AG09309 (cell line): ENCODE measurements around the gene MROH2B.
A peak's percentile ranks its signal among the peaks of the same experiment; 100 is the strongest.

ENCODE experiments used
- DNase-seq: peaks from one replicate; pipeline ENCODE4 v3.0.0-alpha.2; 2010; ENCODE audit warnings: low read depth
- H3K4me3 ChIP-seq: 2 replicates; pipeline ENCODE4 v1.5.1; 2011; ENCODE audit warnings: mild to moderate bottlenecking, low read depth, low read length, moderate library complexity; ENCODE audit not compliant: control insufficient read depth
- TF ChIP-seq, protein P1 (sequence below): IDR thresholded peaks from 2 replicates; pipeline ENCODE4 v1.5.1; 2011; ENCODE audit warnings: mild to moderate bottlenecking, low read depth, low read length, inconsistent platforms; ENCODE audit not compliant: insufficient read depth, control insufficient read depth; ENCODE audit errors: missing control alignments

MROH2B gene

DNA sequence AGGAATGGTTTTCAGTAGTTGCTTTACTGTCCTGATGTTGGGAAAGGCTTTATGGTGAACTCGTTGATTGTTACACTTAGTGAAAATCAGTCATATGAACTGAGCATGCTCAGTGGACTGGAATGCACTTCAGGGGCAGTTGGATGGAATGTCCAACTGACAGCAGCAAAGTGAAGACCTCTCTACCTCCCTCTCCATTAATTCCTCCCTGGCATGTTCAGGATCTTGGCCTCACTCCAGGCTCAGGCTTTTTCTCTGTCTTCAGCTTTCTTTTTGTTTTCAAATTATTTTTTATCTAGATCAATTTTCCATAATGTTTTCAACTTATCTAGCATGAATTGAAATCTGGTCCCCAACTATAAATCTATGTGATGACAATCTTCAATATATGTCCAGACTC is at the start of gene MROH2B:
MROH2B (minus strand) TSS at position 101 of the 400 bp plus-strand sequence. CDS start 490 bp downstream, outside the sequence.
- TF ChIP-seq, protein P1, sequence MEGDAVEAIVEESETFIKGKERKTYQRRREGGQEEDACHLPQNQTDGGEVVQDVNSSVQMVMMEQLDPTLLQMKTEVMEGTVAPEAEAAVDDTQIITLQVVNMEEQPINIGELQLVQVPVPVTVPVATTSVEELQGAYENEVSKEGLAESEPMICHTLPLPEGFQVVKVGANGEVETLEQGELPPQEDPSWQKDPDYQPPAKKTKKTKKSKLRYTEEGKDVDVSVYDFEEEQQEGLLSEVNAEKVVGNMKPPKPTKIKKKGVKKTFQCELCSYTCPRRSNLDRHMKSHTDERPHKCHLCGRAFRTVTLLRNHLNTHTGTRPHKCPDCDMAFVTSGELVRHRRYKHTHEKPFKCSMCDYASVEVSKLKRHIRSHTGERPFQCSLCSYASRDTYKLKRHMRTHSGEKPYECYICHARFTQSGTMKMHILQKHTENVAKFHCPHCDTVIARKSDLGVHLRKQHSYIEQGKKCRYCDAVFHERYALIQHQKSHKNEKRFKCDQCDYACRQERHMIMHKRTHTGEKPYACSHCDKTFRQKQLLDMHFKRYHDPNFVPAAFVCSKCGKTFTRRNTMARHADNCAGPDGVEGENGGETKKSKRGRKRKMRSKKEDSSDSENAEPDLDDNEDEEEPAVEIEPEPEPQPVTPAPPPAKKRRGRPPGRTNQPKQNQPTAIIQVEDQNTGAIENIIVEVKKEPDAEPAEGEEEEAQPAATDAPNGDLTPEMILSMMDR: no peak
- H3K4me3 ChIP-seq: no peak within 1 kb of the TSS
- no peak for DNase-seq

DNA sequence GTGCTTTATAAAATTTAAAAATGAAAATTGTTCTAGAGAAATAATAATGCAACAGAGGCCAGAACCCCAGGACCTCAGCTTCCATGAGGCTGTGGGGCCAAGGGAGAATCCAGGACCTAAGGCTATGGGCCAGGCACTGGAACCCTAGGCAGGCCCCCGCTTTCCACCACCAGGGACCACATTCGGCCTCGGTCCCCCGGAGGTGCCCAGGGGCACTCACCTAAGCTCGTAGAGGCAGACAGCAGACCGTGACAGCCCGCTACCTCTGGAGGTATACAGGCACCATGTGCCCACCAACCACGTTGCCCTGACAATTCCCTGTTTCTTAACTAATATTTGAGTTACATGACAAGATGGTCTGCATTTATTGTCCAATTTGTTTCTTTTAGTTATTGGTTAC is 49.5 kb upstream of the MROH2B start:
- TF ChIP-seq, protein P1: no peak
- no peak overlapping the region for H3K4me3 ChIP-seq
- no peak for DNase-seq

DNA sequence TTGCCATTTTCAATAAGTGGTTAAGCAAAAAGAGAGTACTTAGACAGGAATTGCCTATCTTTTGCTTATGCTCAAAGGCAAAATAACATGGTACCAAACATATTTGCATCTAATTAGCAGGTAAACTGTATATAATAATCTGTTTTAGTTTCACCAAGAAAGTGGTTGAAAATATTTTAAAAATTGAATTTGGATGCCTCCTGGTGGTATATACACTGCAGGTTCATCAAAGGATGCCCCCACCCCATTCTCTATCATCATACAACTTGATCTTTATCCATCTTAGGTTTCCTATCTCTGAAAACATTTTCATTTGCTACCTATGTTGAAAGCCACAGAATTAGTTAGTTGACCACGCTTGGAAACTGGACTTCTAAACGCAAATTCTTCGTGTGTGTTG is 47.0 kb upstream of the MROH2B start:
- H3K4me3 ChIP-seq: no peak overlapping the region
- no peak for DNase-seq
- TF ChIP-seq, protein P1: no peak

DNA sequence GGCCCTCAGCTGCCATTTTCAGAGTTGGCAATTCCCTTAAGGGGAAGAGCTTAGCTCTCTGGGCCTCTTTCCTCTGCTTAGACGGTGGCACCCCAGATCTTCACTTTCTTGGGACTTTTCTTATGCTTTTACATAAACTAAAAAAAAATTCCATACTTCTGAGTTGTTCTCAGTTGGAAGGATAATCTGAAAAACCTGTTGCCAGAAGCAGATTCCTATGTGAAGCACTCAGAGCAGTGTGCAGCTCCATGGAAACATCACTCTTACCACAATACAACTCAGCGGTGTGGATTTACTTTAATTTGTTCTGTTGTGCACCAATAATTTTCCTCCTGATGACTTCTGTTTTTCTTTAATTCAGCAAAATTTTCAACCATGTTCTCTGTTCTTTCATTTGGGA is 44.1 kb upstream of the MROH2B start:
- TF ChIP-seq, protein P1: no peak
- DNase-seq: peak; percentile 41
- no peak overlapping the region for H3K4me3 ChIP-seq

DNA sequence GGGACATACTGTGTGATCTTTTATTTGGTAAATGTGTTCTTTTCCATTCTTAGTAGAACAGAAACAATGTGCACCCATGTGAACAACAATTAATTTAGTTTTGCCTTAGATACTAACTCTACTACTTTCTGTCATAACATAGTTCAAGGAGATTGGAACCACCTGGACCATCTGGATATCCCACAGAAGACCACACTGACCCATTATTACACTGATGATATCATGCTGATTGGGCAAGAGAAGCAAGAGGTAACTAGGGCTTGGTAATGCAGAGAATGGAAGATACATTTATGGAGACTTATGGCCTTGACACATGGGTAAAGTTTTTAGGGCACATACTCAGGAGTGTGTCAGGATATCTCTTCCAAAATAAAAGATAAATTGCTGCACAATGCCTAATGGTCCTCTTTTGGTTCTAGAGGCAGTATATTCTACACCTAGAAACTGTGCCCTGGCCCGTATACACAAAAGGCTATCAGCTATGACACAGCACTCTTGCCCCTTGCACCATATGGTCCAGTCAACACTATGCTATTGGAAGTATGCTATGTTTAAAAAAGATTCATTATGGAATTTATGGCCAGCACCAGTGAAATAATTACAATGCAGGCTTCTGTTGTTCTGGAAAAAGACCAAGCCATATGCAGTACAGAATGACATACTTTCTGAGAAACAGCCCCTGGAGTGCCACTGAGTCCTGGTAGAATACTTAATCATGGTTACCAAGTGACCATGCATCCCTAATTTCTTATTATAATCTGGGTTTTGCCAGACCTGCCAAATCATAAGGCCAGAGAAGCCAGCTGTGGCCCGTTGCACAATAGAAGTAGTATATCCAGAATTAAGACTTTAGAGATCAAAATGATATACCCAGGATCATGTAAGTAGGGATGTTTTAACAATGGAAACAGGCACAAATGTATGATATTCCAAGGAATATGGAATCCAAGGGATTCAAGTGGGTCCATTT is 41.6 kb upstream of the MROH2B start:
- TF ChIP-seq, protein P1: no peak
- H3K4me3 ChIP-seq: no peak overlapping the region
- peak; percentile 1 for DNase-seq

DNA sequence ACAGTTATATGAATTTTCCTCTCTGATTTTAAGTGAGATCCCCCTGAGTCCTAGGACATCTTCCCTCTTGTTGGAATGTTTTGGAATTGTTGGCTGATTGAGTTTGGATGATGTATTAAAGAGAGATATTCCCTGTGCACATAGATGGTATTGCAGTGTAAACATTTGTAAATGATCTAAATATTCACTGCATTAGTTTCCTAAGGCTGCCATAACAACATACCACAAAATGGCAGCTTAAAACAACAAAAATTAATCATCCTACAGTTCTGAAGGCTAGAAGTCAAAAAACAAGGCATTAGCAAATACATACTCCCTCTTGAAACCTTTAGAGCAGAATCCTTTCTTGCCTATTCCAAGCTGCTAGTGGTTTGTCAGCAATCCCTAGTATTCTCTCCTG is 38.0 kb upstream of the MROH2B start:
- H3K4me3 ChIP-seq: no peak overlapping the region
- TF ChIP-seq, protein P1: no peak
- no peak for DNase-seq
